AG09319 (cell line): ENCODE measurements around the gene TMEM250.

ENCODE experiments used
- DNase-seq: peaks from one replicate; pipeline ENCODE4 v3.0.0-alpha.2; 2010; ENCODE audit warnings: low read depth; ENCODE audit errors: extremely low read depth
- CTCF ChIP-seq: IDR thresholded peaks from 2 replicates; pipeline ENCODE4 v1.5.1; 2011; ENCODE audit warnings: low read depth, mild to moderate bottlenecking, inconsistent platforms, low read length, moderate library complexity

Gene TMEM250

GRCh38 chr9:136119061-136119882 lies 597 bp upstream of the TMEM250 start:
- no peak for TF ChIP-seq CTCF
- DNase-seq, result no peak

GRCh38 chr9:136117916-136118319 lies 757 bp downstream of the TMEM250 start:
- no peak for TF ChIP-seq CTCF
- no peak for DNase-seq

GRCh38 chr9:136117291-136117915 lies 1.3 kb downstream of the TMEM250 start:
- no peak for DNase-seq
- no peak for TF ChIP-seq CTCF

- no peak for TF ChIP-seq CTCF
- no peak for DNase-seq
Observed at GRCh38 chr9:136116360-136117098, 2.1 kb downstream of the TMEM250 start.

GRCh38 chr9:136115641-136116359 lies 2.9 kb downstream of the TMEM250 start:
- DNase-seq, result no peak
- no peak for TF ChIP-seq CTCF

GRCh38 chr9:136115206-136115605 lies 3.5 kb downstream of the TMEM250 start:
- no peak for DNase-seq
- TF ChIP-seq CTCF, result no peak
